ENCODE data around the gene PLD5.
"Not testable (repeated sequence)": the region's sequence is repeated elsewhere in the genome, so short reads cannot be mapped to it uniquely, and the experiment has no call there.

Gene PLD5

GRCh38 chr1:242206994-242207393, 317.5 kb downstream of the PLD5 start:
- no peak for DNase-seq

- no peak for DNase-seq
Observed at GRCh38 chr1:242205622-242206489, 318.6 kb downstream of the PLD5 start.

- DNase-seq, result no peak
Observed at GRCh38 chr1:242203262-242203661, 321.2 kb downstream of the PLD5 start.

GRCh38 chr1:242201090-242201489, 323.4 kb downstream of the PLD5 start:
- no peak for DNase-seq

GRCh38 chr1:242199776-242200458, 324.6 kb downstream of the PLD5 start:
- DNase-seq, result no peak

- no peak for DNase-seq
Observed at GRCh38 chr1:242197907-242198820, 326.3 kb downstream of the PLD5 start.

GRCh38 chr1:242196914-242197313, 327.6 kb downstream of the PLD5 start:
- no peak for DNase-seq

GRCh38 chr1:242196101-242196500, 328.4 kb downstream of the PLD5 start:
- no peak for DNase-seq

- no peak for DNase-seq
Observed at GRCh38 chr1:242189591-242189990, 334.9 kb downstream of the PLD5 start.

- no peak for DNase-seq
Observed at GRCh38 chr1:242187816-242188215, 336.7 kb downstream of the PLD5 start.

GRCh38 chr1:242187171-242187570, 337.3 kb downstream of the PLD5 start:
- DNase-seq, result no peak

GRCh38 chr1:242185731-242186130, 338.8 kb downstream of the PLD5 start:
- DNase-seq, result no peak

GRCh38 chr1:242184955-242185354, 339.5 kb downstream of the PLD5 start:
- no peak for DNase-seq

GRCh38 chr1:242179767-242180166, 344.7 kb downstream of the PLD5 start:
- not testable (repeated sequence) for DNase-seq

GRCh38 chr1:242178924-242179708, 345.4 kb downstream of the PLD5 start:
- DNase-seq, result no peak

- DNase-seq, result no peak
Observed at GRCh38 chr1:242178436-242178835, 346.1 kb downstream of the PLD5 start.

GRCh38 chr1:242162140-242162539, 362.4 kb downstream of the PLD5 start:
- DNase-seq, result no peak

- DNase-seq, result no peak
Observed at GRCh38 chr1:242147096-242147976, 377.2 kb downstream of the PLD5 start.

- DNase-seq, result no peak
Observed at GRCh38 chr1:242146652-242147051, 377.8 kb downstream of the PLD5 start.

GRCh38 chr1:242140836-242141235, 383.7 kb downstream of the PLD5 start:
- no peak for DNase-seq

- DNase-seq, result no peak
Observed at GRCh38 chr1:242139986-242140385, 384.5 kb downstream of the PLD5 start.

Measured in activated effector memory CD4-positive, alpha-beta T cell treated with Interleukin-2 at 50 U/mL for 16 hours (primary cell).